ENCODE measurements around the gene COL28A1.
"Not testable (repeated sequence)": the region's sequence is repeated elsewhere in the genome, so short reads cannot be mapped to it uniquely, and the experiment has no call there.

Gene COL28A1

DNA sequence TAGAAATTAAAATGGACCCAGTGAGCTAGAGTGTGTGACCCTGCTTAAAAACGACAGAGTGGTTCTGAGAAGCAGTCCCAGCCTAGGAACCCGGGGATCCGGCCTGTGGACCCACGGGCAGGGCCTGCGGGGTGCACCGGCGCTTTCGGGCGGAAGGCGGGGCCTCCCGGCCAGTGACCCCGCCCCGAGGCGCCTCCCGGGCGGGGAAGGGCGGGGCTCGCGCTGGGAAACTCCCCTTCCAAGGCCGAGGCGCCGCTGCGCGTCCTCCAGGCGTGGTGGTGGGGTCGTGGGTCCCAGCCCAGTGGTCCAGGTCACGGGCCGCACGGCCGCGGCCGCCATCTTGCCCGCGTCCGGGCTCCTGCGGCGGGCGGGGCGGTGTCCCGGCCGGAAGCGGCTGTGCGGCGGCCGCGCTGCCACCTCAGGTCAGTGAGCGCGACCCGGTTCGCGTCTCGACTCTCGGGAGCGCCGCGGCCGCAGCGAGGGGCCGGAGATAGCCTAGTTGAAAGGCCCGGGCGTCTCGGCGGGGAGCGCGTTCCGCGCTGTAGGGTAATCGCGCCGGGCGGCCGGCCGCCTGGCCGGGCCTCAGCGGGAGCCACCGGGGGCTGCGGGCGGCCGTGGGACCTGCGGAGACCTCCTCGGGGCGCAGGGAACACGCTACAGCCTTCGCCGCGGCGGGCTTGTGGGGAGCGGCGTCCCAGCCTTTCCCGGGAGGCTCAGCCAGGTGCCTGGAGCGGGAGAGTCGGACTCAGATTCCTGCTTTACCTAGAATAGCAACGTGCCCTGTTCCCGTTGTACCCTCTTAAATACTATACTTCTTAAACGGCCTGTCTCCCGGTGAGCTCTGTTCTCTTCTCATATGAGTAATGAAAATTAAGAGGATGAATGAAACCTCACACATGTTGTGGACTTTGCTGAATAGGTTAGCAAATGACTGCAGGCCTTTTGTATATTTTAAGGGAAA lies 31.3 kb upstream of the COL28A1 start, which contains the start of gene MIOS:
Gene MIOS, plus strand, starts transcription at position 234 of the 961 bp plus-strand sequence. CDS start 5,592 bp downstream, outside the sequence.
- H3K4me3 ChIP-seq (ENCODE audit: low read length) = peak within 1 kb of the TSS; percentile 99
- no peak for TF ChIP-seq ZNF274 (IDR thresholded peaks at IDR 0.05; ENCODE audit: low read depth, low read length)

DNA sequence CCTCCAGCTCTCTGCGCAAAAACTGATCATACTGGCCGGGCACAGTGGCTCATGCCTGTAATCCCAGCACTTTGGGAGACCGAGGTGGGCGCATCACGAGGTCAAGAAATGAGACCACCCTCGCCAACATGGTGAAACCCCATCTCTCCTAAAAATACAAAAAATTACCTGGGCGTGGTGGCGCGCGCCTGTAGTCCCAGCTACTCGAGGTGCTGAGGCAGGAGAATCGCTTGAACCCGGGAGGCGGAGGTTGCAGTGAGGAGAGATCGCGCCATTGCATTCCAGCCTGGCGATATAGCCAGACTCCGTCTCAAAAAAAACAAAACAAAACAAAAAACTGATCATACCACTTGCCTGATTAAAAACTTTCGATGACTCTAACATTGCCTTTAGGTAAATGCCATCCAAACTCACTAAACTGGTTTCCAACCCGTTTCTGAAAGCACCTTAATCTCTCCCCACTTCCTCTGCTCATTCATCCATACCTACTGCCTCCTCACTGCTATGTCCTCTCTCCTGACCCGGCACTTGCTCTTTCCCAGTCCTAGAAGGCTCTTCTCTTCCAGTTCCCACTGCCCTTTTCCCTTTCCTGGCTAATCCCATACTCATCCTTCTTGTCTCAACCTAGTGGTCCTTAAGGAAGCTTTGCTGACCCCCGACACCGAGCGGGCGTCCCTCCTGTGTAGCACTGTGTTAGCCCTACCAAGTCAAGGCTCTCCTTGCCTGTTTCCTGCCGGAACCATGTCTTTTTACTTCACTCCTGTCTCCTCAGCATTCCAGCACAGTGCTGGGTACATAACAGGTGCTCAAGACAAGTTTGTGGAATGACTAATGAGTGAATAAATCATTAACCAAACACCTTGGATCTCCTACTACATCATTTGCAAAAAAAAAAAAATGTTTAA lies 30.3 kb upstream of the COL28A1 start:
- TF ChIP-seq ZNF274 (IDR thresholded peaks at IDR 0.05; ENCODE audit: low read depth, low read length) = no peak
- H3K4me3 ChIP-seq (ENCODE audit: low read length) = peak overlapping the region; percentile 99; the same call in 1 of the 2 replicates

DNA sequence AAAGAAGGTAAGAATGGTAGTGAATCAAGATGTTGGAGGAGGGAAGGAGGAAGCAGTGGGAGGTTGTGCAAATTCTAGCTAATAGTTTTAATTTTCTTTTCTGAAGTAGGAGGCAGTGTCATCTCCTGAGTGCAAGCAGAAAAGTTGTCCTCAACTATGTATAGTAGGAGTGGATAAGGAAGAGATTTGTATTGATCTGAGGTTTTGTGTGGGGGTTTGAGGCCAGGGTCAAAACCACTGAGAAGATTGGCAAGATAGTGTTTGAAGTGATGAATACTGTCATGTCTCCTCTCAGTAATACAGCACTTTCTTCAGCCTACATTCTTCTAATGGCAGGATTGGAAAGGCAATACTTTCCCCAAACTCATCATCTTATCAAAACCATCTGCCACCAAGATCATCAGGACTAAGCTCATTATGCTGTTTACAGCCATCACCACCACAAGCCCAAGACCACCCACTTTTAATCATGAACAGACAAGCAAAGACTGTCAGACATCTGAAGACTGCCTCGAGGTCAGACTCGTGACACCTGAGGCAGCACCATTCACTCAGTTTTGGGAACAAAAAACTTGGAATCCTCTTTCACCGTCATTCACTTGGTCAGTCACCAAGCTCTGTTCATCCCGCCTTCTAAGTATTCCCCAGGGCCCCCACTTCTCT lies 29.5 kb upstream of the COL28A1 start:
- no peak for TF ChIP-seq ZNF274 (IDR thresholded peaks at IDR 0.05; ENCODE audit: low read depth, low read length)

DNA sequence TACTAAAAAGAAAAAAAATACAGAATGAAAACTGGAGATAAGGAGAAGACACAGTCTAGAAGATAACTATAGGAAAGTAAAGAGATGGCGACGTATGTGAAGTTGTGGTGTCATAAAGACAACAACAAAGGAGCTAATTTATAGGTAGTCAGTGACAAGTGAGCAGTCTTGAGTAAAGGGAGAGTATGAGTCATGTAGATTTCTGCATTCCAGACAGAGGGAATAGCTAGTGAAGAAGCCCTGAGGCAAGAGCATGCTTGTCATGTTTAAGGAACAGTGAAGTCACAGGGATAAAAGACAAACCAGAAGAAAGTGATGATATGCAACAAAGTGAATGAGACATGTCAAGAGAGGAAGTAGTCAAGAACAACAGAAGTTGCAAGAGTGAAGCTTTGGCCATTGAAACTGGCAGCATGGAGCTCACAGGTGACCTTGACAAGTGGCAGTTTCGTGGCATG lies 28.7 kb upstream of the COL28A1 start:
- no peak for TF ChIP-seq ZNF274 (IDR thresholded peaks at IDR 0.05; ENCODE audit: low read depth, low read length)
- H3K4me3 ChIP-seq (ENCODE audit: low read length) = no peak overlapping the region

More for the DNA sequence above, 29.5 kb upstream of the COL28A1 start:
- no peak overlapping the region for H3K4me3 ChIP-seq (ENCODE audit: low read length)

DNA sequence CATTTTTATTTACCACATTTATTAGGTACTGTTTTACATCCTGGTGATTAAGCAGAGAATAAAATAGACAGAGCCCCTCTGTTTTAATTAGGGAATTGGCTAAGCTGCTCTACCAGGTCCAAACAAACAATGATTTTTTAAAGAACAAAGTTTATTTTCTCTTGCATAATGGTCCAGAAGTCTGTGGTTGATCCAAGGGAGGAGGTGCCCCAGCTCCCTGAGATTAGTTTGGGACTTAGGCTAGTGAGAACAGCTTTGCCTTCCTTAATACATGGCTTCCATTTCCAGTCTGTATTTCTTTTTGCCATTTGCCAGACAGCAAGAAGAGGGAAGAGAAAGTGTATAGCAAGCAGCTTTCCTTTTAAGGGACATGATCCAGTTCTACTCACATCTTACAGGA lies 28.1 kb upstream of the COL28A1 start:
- H3K4me3 ChIP-seq (ENCODE audit: low read length) = no peak overlapping the region
- TF ChIP-seq ZNF274 (IDR thresholded peaks at IDR 0.05; ENCODE audit: low read depth, low read length) = no peak

DNA sequence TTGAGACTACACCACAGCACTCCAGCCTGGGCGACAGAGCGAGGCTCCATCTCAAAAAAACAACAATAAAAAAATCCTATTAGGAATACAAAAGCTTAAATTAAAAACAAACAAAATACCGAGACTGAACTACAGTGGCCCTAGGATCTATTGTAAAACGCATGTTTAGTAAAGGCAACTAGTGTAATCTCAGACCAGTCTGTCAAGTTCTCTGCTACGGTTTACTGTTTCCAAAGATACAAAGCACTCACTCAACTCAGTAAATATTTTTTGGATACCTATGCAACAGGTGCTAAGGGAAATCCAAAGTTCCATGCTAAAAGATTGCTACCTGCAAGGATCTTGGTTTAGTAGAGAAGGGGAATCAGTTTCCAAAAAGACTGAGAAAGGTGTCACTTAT lies 27.6 kb upstream of the COL28A1 start:
- no peak overlapping the region for H3K4me3 ChIP-seq (ENCODE audit: low read length)
- TF ChIP-seq ZNF274 (IDR thresholded peaks at IDR 0.05; ENCODE audit: low read depth, low read length) = no peak

DNA sequence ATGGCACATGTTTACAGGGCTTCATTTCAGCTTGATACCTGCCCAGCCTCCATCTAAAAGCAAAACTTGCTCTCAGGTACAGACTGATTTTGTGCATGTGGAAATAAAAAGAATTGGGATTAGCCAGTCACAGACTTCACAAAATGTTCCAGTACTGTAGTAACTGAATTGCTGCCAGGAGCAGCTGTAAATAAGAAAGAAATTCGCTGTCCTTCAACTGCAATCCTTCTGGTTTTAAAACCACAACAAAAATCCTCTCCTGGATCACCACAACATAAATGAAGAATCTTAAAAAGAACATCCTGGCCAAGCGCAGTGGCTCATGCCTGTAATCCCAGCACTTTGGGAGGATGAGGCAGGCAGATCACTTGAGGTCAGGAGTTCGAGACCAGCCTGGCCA lies 27.1 kb upstream of the COL28A1 start:
- no peak for TF ChIP-seq ZNF274 (IDR thresholded peaks at IDR 0.05; ENCODE audit: low read depth, low read length)
- no peak overlapping the region for H3K4me3 ChIP-seq (ENCODE audit: low read length)

DNA sequence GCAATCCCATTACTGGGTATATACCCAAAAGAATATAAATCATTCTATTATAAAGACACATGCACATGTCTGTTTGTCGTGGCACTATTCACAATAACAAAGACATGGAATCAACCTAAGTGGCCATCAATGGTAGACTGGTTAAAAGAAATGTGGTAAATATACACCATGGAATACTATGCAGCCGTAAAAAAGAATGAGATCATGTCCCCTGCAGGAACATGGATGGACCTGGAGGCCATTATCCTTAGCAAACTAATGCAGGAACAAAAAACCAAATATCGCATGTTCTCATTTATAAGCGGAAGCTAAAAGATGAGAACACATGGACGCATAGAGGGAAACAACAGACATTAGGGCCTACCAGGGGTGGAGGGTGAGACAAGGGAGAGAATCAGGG lies 25.9 kb upstream of the COL28A1 start:
- not testable (repeated sequence) for H3K4me3 ChIP-seq (ENCODE audit: low read length)

DNA sequence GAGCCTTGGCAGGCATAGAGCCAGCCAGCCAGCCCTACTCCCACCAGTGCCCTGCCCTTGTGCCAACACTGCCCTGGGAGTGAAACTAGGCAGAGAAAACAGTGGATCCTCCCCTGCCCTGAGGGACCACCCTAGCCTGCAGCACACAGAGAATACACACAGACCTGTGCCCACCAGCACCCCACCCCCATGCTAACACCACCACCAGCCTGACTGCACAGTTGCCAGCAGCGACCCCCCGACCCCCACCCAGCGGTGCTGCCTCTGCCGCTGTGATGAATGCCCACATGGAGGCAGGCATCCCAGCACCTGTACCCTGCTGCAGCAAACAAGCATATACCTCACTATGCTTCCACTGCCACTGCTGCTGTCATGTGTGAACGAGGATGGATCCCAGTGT lies 21.6 kb upstream of the COL28A1 start:
- TF ChIP-seq ZNF274 (IDR thresholded peaks at IDR 0.05; ENCODE audit: low read depth, low read length) = no peak
- H3K4me3 ChIP-seq (ENCODE audit: low read length) = no peak overlapping the region

DNA sequence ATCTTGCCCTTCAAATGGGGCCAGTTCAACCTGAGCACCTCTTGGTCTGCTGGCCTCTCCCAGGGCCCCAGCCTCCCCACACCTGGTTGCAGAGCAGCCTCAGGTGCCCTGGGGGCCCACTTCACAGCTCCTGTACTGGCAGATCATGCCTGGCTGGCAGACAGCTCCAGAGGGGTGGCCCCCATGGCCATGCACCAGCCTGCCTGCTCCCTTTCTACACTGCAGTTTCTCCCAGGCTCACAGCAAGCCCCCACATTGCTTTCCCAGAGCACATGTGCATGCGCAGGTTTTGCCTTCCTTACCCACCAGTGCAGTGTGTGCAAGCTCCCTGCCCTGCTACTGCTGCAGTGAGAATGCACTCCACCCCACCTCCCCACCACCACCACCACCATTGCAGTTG lies 21.2 kb upstream of the COL28A1 start:
- H3K4me3 ChIP-seq (ENCODE audit: low read length) = no peak overlapping the region
- TF ChIP-seq ZNF274 (IDR thresholded peaks at IDR 0.05; ENCODE audit: low read depth, low read length) = no peak

DNA sequence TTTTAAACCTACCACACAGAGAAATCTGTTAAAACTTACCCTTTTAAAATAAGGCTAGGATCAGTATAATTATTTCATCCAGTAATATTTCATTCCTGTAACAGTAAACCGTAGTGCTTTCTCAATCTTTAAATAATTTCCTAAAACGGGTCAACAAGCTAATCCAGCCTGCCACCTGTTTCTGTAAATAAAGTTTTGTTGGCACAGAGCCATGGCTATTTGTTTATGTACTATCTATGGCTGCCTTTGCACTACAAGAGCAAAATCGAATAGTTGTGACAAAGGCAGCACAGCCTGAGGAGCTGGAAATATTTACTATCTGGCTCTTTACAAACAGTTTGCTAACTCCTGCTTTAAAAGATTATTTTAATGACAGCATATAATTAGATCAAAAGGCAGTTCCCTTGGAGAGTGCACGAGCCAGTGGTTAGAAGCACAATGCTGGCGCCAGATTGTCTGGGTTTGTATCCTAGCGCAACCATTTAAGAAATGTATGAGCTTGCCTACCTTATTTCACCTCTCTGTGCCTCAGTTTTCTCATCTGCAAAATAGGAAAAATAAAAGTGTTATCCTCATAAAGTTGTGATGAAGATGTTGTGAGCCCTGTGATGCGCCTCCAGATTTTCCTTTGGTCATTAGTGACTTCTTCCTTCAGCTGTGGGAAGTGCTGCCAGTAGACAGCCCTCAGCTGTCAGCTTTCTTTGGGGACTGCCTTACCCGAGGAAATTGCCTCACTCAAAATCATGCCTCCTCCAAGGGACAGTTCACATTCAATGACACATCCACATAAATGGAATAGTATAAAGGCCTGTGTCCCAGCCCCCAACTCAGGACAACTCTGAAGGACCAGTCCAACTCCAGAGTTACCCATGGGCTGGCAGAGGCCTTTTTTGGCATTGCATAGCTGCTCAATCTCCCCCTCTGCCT lies 19.2 kb upstream of the COL28A1 start:
- no peak overlapping the region for H3K4me3 ChIP-seq (ENCODE audit: low read length)
- TF ChIP-seq ZNF274 (IDR thresholded peaks at IDR 0.05; ENCODE audit: low read depth, low read length) = no peak

DNA sequence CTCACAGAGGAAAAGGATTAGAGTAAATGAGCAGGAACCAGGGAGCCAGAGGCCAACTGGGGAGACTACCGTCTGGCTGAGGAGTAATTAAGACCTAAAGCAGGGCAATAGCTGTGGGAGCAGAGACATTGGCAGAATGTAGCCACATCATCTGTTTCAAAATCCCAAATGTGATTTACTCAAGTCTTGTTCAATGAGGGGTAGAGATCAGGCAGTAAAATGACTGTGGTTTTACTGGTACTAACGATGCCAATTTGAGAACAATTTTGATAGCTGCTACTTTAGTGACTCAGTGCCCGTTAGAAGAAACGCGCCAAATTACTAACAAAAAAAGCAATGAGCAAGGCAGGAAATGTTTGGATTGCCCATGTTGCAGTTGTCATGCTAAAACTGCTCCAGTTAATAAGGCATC lies 18.4 kb upstream of the COL28A1 start:
- no peak for TF ChIP-seq ZNF274 (IDR thresholded peaks at IDR 0.05; ENCODE audit: low read depth, low read length)
- no peak overlapping the region for H3K4me3 ChIP-seq (ENCODE audit: low read length)

DNA sequence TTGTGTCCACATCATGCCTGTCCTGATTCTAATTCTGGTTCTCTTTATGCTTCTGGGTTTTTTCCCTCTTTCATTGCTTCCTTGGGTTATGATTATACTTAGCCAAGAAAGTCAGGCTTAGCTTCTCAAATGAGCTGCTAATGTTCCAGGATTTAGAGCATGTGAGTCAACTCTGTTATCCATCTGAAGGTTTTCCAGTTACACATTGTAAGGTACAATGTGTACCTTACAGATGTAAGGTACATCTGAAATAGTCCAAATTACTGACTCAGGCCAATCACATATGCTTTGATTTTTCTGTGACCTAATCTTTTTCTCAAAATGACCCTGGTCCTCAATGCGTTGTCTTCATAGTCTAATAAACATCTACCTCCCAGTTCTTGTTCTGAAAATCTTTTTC lies 17.7 kb upstream of the COL28A1 start:
- no peak overlapping the region for H3K4me3 ChIP-seq (ENCODE audit: low read length)

More for the DNA sequence above, 17.7 kb upstream of the COL28A1 start:
- no peak for TF ChIP-seq ZNF274 (IDR thresholded peaks at IDR 0.05; ENCODE audit: low read depth, low read length)
